Right lobe of liver (tissue), 6 donors: ENCODE results near the gene ATP12A. TPM values are rescaled to one million over a fixed set of nuclear protein-coding genes. Genes with fewer than 3 reads are reported as not detected.

Experiments
- ATAC-seq, 4 donors: fragments of 200-7000 bp; cut with Tn5 transposase; one replicate each; pipeline ENCODE4 v1.9.1; 2020; ENCODE audit warnings: mild to moderate bottlenecking in 4 of 4, moderate library complexity in 4 of 4
- DNase-seq, 3 donors: peaks; one replicate each; pipeline ENCODE4 v3.0.0-alpha.2; 2020
- H3K27ac ChIP-seq, 3 donors: fragments of 200-600 bp; one replicate each; pipeline ENCODE4 v1.8.0; 2022
- H3K27me3 ChIP-seq, 2 donors: fragments of 200-600 bp; one replicate each; pipeline ENCODE4 v1.8.0; 2022
- H3K36me3 ChIP-seq, 4 donors: fragments of 200-600 bp; sonication (generic) in 1 of 4; one replicate each; pipeline versions ENCODE4 v1.5.1 to v1.8.0; 2017 to 2022; ENCODE audit warnings: control low read depth in 1 of 4
- H3K4me1 ChIP-seq, 4 donors: fragments of 200-600 bp; sonication (generic) in 1 of 4; one replicate each; pipeline versions ENCODE4 v1.5.1 to v1.8.0; 2017 to 2022; ENCODE audit warnings: control low read depth in 1 of 4
- H3K4me3 ChIP-seq, 3 donors: fragments of 200-600 bp; one replicate each; pipeline ENCODE4 v1.8.0; 2022
- H3K9me3 ChIP-seq, 4 donors: fragments of 200-600 bp; sonication (generic) in 1 of 4; one replicate each; pipeline versions ENCODE4 v1.5.1 to v1.8.0; 2017 to 2022; ENCODE audit warnings: control low read depth in 1 of 4
- CTCF ChIP-seq, 4 donors: fragments of 200-600 bp in 3 of 4; fragments of 450-650 bp in 1 of 4; IDR thresholded peaks; one replicate each; pipeline versions ENCODE4 v1.5.1 to v1.8.0; 2016 to 2022; ENCODE audit warnings: antibody characterized with exemption in 4 of 4, mild to moderate bottlenecking in 2 of 4
- POLR2A ChIP-seq: fragments of 450-650 bp; IDR thresholded peaks from one replicate; pipeline ENCODE4 v1.6.1; 2017; ENCODE audit warnings: antibody characterized with exemption, mild to moderate bottlenecking
- whole genome bisulfite sequencing: methylation state at CpG from one replicate; pipeline ENCODE4 v1.1.6; 2018; ENCODE audit warnings: low coverage, low lambda C conversion rate; ENCODE audit not compliant: insufficient coverage; ENCODE audit errors: missing lambda C conversion rate; 5-methylcytosine and 5-hydroxymethylcytosine counted together
- intact Hi-C, 2 donors: fragments of 100-400 bp; cut with DNase I; formaldehyde crosslinking; loops; one replicate each; pipeline versions ENCODE4 v1.11.2 to v1.14.1; 2022
- total RNA-seq, 6 experiments: library from RNA; depleted of rRNA in 2 of 6; stranded (reverse); fragments of >200 nt in 2 of 6; fragmentation: NEBNext Ultra II Directional in 3 of 6; extraction: Animal tissue kit (Norgen Biotek cat#: 25700) in 3 of 6; gene quantifications; one replicate each; pipeline versions ENCODE4 v1.1.0 to v1.2.4, GENCODE V29; 2016 to 2023
- donor health status: DM: no; HTN: yes; CAD: no.
- donor health status: DM: no; HTN: no; CAD: no.
- donor health status: DM: no; HTN: no; CAD: no.
- donor health status: DM: no; HTN: yes; CAD: no.
- donor health status: DM: no; HTN: yes; CAD: no.

ATP12A gene
- total RNA-seq, 6 experiments from 2014 or later = not detected

GRCh38 chr13:24636776-24637175, 43.4 kb upstream of the ATP12A start:
- no peaks in the 10 kb centered on the region for H3K27me3 ChIP-seq
- TF ChIP-seq POLR2A (no peak), CTCF (IDR thresholded peaks at IDR 0.05) (no peak)
- DNase-seq (no peak), ATAC-seq (no peak)
- intact Hi-C loops = no loop called here
- no peak overlapping the region for H3K4me3 ChIP-seq
- H3K36me3 ChIP-seq = no peaks in the 10 kb centered on the region
- H3K4me1 ChIP-seq = no peaks in the 10 kb centered on the region
- WGBS = 79% methylated on average over 4 of the region's 8 CpGs
- H3K9me3 ChIP-seq = no peaks in the 10 kb centered on the region
- H3K27ac ChIP-seq = no peak overlapping the region

GRCh38 chr13:24638096-24638495, 42.1 kb upstream of the ATP12A start:
- H3K27me3 ChIP-seq = no peaks in the 10 kb centered on the region
- ATAC-seq = peak in 1 of 4 donors; percentile 38
- H3K4me3 ChIP-seq = no peak overlapping the region
- no peak for DNase-seq
- intact Hi-C loops = no loop called here
- H3K9me3 ChIP-seq = no peaks in the 10 kb centered on the region
- no peaks in the 10 kb centered on the region for H3K36me3 ChIP-seq
- TF ChIP-seq POLR2A = no peak
- TF ChIP-seq CTCF (IDR thresholded peaks at IDR 0.05) = no peak
- WGBS = 75% methylated on average over 3 of the region's 23 CpGs
- no peaks in the 10 kb centered on the region for H3K4me1 ChIP-seq
- no peak overlapping the region for H3K27ac ChIP-seq

GRCh38 chr13:24640752-24641151, 39.5 kb upstream of the ATP12A start:
- no peaks in the 10 kb centered on the region for H3K27me3 ChIP-seq
- WGBS = 62% methylated on average over 4 of the region's 4 CpGs
- no peak for TF ChIP-seq POLR2A
- TF ChIP-seq CTCF (IDR thresholded peaks at IDR 0.05) = no peak
- ATAC-seq = no peak
- no peaks in the 10 kb centered on the region for H3K4me1 ChIP-seq
- no peaks in the 10 kb centered on the region for H3K36me3 ChIP-seq
- H3K4me3 ChIP-seq = no peak overlapping the region
- no peak for DNase-seq
- H3K9me3 ChIP-seq = no peaks in the 10 kb centered on the region
- no peak overlapping the region for H3K27ac ChIP-seq
- intact Hi-C loops = no loop called here

GRCh38 chr13:24642219-24642618, 38.0 kb upstream of the ATP12A start:
- 74% methylated on average over 6 of the region's 6 CpGs for WGBS
- H3K9me3 ChIP-seq = no peaks in the 10 kb centered on the region
- no peak for TF ChIP-seq CTCF (IDR thresholded peaks at IDR 0.05)
- TF ChIP-seq POLR2A = no peak
- H3K27me3 ChIP-seq = no peaks in the 10 kb centered on the region
- no peak overlapping the region for H3K4me3 ChIP-seq
- DNase-seq (no peak), ATAC-seq (no peak)
- H3K27ac ChIP-seq = no peak overlapping the region
- intact Hi-C loops = no loop called here
- no peaks in the 10 kb centered on the region for H3K4me1 ChIP-seq
- H3K36me3 ChIP-seq = no peaks in the 10 kb centered on the region

- no peak for DNase-seq
- Histone ChIP-seq H3K27ac (no peak overlapping the region), H3K4me1 (no peaks in the 10 kb centered on the region), H3K27me3 (no peaks in the 10 kb centered on the region), H3K9me3 (no peaks in the 10 kb centered on the region), H3K36me3 (no peaks in the 10 kb centered on the region), H3K4me3 (no peak overlapping the region)
- no peak for ATAC-seq
- 71% methylated on average over 1 of the region's 1 CpG for WGBS
- TF ChIP-seq POLR2A = no peak
- no peak for TF ChIP-seq CTCF (IDR thresholded peaks at IDR 0.05)
- intact Hi-C loops = no loop called here
Observed at GRCh38 chr13:24644036-24644435, 36.2 kb upstream of the ATP12A start.
